Stimulated activated CD8-positive, alpha-beta memory T cell treated with anti-CD3 and anti-CD28 coated beads, Interleukin-7, amount 100 ng/mL, for 1 hour (primary cell): ENCODE data around the gene MTO1.
"Not testable (repeated sequence)": the region's sequence is repeated elsewhere in the genome, so short reads cannot be mapped to it uniquely, and the experiment has no call there.

ENCODE experiments used
- DNase-seq, 2 donors: peaks; one replicate each; pipeline ENCODE4 v3.0.0-alpha.2; 2020; ENCODE audit warnings: low read depth in 2 of 2

The MTO1 gene, protein sequence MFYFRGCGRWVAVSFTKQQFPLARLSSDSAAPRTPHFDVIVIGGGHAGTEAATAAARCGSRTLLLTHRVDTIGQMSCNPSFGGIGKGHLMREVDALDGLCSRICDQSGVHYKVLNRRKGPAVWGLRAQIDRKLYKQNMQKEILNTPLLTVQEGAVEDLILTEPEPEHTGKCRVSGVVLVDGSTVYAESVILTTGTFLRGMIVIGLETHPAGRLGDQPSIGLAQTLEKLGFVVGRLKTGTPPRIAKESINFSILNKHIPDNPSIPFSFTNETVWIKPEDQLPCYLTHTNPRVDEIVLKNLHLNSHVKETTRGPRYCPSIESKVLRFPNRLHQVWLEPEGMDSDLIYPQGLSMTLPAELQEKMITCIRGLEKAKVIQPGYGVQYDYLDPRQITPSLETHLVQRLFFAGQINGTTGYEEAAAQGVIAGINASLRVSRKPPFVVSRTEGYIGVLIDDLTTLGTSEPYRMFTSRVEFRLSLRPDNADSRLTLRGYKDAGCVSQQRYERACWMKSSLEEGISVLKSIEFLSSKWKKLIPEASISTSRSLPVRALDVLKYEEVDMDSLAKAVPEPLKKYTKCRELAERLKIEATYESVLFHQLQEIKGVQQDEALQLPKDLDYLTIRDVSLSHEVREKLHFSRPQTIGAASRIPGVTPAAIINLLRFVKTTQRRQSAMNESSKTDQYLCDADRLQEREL

DNA sequence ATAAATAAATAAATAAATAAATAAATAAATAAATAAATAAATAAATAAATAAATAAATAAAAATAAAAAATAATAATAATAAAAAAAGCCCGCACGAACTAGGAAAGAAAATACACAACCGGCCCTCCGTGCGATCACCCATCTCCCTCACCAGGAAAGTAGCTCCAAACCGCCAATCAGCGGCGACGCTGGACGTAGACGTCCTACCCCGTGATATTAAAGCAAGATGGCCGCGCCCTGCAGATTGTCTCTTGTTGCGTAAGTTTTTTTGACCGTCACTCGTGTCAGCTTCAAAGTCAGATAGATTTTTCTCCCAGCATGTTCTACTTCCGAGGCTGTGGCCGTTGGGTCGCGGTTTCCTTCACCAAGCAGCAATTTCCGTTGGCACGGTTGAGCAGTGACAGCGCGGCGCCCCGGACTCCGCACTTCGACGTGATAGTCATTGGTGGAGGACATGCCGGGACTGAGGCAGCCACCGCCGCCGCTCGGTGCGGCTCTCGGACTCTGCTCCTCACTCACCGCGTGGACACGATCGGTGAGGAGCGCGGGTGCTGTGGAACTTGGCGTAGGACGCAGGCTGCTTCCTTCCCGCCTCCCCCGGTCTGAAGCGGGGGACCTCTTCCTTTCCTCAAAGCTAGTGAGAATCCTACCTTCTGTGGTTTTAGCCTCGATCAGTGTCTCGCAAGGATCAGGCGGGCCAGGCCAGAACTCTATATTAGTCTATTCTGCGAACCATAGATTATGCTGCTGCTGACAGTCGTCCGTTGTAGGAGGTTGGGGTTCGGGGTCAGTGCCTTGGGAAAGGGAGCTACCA is at the start of gene MTO1:
Gene MTO1 (plus strand): TSS at position 201 of the 814 bp plus-strand sequence. CDS start 118 bp downstream, at position 319.
- peak; percentile 61 to 64 for DNase-seq

DNA sequence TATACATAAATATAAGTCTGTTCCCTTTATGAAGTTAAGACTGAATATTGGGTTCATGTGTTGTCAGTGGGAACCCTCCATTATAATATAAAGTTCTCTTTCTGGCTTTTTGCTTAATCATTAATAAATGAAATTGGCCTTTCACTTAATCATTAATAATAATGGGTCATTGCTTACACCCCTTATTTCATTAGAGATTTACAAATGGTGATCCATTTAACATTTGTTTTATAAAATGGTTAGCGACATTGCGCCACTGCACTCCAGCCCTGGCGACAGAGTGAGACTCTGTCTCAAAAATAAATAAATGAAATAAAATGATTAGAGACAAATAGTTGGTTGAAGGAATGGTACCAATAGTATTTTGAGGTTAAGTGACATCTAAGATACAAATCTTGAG is 48.4 kb upstream of the MTO1 start:
- no peak for DNase-seq

DNA sequence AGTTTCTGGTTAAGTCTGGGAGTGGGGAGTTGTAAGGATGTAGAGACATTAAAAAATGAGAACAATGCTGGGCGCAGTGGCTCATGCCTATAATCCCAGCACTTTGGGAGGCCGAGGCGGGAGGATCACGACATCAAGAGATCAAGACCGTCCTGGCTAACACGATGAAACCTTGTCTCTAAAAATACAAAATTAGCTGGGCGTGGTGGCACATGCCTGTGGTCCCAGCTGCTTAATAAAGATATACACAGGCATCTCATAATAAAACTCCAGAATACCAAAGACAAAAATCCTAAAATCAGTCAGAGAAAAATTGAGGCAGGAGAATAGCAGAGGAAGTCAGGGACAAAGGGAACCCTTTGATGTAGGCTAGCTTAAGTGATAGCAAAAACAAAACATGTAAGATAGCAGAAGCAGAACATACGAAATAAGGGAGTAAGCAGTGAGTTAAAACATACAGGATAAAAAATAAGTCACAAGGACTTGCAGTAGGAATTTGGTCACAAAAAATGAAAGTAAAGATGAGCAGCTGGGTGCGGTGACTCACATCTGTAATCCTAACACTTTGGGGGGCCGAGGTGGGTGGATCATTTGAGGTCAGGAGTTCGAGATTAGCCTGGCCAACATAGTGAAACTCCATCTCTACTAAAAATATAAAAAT is 43.3 kb upstream of the MTO1 start:
- no peak for DNase-seq

DNA sequence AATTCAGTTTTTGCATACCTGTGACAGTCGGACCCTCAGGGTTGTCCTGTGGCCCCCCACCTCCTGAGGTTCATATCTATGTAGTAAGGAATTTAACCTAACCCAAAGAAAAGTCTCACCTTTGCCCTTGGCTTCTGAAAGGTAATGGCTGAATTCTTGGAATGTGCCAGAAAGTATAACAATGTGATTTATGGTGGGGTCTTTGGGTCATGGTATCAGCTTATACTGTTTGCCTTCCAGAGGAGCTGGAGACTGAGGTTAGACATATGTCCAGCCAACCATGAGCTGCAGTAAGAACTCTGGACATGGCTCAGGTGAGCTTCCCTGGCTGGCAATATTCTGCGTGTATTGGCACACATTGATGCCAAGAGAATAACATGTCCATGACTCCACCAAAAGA is 40.0 kb upstream of the MTO1 start:
- no peak for DNase-seq

DNA sequence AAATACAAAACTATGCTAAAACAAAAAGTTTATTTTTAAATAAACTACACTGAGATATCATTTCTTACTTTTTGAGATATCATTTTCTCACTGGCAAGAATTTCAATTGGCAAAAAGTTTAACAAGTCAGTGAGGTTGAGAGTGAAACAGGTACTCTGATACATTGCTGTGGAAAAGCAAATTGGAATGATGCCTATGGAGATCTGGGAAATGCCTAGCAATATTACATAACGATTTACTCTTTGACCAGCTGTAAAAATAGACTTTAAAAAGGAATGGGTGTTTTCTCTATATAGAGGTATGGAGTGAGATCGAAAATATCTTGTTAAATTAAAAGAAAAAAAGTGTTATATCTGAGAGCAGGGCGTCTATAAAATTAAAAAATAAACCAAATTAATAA is 26.3 kb upstream of the MTO1 start:
- no peak for DNase-seq

DNA sequence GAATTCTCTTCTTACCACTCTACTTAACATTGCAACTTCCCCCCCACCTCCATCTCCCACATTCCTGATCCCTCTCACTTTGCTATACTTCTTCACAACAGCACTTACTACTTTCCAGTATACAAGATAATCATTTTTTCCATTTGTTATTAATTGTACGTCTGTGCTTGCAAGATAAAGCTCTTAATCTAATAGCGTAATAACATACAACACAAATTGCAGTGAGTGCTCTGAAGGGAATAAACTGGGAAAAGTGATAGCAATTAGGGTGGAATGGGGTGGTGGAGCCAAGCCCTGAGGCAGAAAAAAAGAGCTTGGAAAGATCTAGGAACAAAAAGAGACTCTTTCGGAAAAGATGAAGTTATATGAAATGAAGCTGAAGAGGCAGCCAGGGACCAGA is 18.0 kb upstream of the MTO1 start:
- DNase-seq: no peak

DNA sequence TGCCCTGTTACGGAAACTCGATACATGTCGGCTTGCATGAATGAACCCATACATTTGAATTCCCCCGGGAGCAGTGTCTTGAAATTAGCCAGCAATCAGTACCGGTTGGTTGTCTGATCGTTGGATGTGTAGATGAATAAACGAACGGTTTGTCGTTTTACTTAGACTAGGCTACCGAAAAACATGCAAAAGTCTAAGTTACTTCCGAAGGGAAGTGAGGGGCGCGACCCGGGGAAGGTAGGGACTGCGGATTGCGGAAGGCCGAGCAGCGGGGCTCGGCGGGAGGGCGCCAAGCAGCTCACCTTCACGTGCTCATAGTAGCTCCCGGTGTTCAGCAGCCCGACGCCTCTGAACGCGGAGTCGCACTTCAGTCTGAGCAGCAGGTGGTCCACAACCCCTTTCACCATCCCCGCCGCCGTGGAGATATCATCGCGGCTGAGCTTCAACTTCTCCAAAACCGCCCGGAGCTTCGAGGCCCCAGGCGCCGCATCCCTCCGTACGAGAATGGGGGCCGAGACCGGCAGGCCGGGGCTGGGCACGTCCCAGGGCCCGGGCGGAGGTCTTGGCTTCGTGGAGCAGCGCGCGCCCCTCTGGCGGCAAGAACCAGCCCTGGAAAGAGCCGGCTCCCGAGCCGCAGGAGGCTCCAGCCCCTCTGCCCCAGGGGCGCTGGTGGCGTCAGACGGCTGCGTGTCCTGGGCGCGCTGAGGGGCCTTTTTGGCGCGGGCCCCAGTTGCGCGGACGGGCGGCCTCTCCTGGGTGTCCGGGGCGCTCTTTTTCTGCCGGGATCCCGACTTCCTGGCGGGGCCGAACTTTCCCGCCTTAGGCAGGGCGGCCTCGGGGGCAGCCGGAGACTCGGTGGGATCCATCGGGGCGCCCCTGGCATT is 10.1 kb upstream of the MTO1 start:
- peak in 1 of 2 donors; percentile 12 for DNase-seq

DNA sequence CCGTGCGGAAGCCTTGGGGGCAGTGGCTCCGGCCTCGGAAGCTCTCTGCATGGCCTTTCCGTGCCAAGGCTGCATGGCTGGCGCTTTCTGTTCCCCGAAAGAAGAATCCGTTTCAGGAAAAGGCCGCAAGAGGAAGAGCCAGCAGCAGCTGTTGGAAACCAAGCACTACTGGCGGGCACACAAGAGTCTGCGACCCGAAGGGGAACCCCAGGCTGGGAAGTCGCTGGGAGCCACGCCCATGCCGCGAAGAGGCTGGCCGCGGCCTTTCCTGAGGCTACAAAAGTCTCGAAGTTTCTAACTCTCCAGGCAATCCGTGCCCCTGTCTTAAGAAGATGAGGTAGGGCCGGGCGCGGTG is 9.5 kb upstream of the MTO1 start, which contains the start of gene CGAS:
Gene CGAS (minus strand): TSS at position 191 of the 355 bp plus-strand sequence. CDS start 116 bp downstream, at position 75.
- peak; percentile 62 for DNase-seq

DNA sequence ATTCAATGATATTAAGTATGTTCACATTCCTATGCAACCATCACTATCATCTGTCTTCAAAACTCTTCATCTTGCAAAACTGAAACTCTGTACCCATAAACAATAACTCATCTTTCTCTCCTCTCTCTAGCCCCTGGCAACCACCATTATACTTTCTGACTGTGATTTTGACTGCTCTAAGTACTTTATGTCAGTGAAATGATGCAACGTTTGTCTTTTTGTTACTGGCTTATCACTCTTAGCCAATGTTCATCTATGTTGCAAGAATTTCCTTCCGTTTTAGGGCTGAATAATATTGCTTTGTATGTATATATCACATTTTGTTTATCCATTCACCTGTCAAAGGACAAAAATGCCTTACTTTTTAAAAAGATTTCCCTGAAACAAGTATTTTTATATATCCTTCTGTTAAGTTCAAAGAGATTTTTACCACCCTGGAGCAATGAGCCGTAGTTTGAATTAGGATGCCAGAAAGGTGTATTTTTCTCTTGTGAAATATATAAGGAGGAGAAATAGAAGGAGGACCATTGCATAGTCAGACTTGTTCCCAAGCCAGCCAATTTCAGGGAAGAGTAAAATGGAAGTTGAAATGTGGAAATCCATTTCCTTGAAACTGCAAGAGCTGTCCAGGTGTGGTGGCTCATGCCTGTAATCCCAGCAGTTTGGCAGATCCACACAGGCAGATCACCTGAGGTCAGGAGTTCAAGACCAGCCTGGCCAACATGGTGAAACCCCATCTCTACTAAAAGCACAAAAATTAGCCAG is 5.5 kb upstream of the MTO1 start:
- no peak for DNase-seq

DNA sequence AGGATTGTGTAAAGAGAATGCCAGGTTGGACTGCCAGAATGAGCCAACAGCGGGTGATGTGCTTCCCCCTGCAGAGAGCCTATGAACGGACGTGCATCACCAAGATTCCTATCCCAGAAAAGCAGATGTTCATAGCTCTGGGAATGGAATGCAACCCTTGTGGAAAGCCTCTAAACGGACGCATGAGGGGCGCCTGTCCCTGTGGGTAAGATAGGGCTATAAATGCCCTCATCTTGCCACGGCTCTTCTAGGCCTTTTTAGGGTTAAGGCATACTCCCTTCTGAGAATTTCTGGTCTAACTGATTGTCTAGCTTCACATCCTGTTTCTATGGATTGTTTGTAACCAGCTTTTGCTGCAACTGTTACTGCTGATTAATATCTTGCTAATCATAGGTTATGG is 2.1 kb upstream of the MTO1 start:
- DNase-seq: not testable (repeated sequence)

DNA sequence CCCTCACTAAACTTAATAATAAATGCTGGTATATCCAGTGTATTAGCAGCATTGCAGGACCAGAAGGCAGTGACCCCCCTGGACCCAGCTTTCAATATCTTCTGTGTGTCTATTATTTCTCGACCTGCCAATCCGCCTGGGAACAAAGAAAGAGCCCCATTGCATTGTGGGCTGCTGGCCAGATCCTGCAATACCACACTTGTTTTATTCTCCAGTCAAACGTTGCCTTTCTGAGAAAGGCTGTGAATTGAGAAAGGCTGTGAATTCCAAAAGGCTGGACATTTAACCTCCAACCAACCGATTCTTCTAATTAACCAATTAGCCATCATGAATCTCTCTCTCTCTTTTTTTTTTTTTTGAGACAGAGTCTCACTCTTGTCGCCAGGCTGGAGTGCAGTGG is 1.5 kb upstream of the MTO1 start:
- DNase-seq: no peak

DNA sequence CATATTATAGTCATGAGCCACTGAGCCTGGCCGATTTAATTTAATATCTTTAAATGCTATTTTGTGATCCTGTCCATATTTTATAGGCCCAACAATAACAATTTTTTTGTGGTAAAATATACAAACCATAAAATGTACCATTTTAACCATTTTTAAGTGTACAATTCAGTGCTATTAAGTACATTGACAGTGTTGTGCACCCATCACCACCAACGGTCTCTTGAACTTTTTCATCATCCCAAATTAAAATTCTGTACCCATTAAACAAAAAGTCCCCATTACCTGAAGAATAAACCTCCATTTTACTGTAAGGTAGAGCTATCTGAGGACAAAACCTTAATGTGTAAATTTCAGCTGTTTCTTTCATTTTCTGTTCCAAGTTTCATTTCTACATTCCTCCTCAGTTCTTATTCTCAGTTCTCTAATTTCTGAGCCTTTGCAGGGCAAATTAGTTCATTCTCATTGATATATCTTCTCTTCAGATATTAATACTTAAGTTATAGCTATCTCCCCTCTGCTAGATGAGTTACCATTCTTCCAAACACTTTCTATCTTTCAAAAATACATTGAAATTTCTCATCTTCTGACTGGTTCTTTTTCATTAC is 10.3 kb downstream of the MTO1 start:
- DNase-seq: no peak

DNA sequence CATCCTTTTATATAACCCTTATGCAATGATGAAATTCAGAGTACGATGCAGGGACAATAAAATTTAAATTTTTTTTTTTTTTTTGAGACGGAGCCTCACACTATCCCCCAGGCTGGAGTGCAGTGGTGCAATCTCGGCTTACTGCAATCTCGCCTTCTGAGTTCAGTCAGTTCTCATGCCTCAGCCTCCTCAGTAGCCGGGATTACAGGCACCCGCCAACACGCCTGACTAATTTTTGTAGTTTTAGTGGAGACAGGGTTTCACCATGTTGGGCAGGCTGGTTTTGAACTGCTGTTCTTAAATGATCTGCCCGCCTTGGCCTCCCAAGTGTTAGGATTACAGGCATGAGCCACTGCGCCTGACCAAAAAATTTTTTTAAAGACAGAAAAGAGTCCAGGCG is 15.2 kb downstream of the MTO1 start:
- DNase-seq: no peak

DNA sequence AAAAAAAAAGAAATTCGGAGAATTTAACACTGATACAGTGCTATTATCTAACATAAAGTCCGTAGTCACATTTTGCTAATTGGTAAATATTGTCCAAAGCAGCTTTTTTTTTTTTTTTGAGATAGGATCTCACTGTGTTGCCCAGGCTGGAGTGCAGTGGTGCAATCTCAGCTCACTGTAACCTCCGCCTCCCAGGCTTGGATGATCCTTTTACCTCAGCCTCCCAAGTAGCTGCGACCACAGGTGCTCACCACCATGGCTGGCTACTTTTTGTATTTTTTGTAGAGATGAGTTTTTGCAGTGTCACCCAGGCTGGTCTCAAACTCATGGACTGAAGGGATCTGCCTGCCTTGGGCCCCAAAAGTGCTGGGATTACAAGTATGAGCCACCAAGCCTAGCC is 15.9 kb downstream of the MTO1 start:
- DNase-seq: no peak

DNA sequence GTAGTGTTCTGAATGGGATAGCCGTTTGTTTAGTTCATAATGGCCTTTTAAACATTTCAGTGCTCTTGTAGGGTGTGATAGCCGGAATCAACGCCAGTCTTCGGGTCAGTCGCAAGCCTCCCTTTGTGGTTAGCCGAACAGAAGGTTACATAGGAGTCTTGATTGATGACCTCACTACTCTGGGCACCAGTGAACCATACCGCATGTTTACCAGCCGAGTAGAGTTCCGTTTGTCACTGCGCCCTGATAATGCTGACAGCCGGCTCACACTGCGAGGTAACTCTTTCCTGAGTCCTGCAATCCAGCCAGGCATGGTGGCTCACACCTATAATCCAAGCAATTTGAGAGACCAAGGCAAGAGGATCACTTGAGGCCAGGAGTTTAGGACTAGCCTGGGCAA is 20.4 kb downstream of the MTO1 start:
- no peak for DNase-seq

DNA sequence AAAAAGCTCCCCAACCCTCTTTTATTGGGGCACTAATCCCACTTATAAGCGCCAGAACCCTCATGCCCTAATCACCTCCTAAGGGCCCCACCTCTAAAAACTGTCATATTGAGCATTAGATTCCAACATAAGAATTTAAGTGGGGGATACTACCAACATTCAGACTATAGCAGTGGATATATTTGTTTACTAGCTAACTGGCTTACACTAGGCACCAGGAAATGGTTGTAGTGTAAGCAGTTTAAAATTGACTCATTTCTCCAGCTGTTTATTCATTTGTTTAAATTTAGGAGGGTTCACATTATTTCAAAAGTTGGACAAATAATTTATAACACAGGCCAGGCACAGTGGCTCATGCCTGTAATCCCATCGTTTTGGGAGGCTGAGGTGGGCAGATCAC is 22.9 kb downstream of the MTO1 start:
- DNase-seq: no peak

DNA sequence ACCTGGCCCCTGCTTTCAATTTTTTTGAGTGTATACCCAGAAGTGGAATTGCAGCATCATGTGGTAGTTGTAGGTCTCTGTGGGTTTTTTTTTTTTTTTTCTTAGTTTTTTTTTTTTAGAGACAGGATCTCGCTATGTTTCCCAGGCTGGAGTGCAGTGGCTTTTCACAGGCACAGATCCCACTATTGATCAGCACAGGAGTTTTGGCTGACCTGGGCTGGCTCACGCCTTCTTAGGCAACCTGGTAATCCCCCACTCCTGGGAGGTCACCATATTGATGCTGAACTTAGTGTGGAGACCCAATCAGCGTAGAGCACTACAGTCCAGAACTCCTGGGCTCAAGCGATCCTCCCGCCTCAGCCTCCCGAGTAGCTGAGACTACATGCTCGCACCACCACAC is 25.9 kb downstream of the MTO1 start:
- no peak for DNase-seq

DNA sequence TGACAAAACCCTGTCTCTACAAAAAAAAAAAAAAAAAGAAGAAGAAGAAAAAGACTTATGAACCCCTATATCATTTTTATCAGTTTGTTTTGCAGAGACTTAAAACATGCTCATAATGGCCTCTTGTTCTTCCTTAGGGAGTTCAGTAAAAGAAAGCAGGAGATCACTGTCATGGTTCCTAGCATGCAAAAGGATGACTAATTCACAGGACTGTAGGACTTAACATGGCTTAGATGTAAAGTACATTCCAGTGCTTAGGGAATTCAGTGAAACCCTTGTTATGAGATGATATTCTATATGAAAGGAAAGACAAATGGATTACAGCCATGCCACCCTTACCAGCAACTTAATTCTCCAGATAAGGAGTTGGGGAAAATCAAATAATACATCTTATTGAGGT is 29.8 kb downstream of the MTO1 start:
- no peak for DNase-seq

DNA sequence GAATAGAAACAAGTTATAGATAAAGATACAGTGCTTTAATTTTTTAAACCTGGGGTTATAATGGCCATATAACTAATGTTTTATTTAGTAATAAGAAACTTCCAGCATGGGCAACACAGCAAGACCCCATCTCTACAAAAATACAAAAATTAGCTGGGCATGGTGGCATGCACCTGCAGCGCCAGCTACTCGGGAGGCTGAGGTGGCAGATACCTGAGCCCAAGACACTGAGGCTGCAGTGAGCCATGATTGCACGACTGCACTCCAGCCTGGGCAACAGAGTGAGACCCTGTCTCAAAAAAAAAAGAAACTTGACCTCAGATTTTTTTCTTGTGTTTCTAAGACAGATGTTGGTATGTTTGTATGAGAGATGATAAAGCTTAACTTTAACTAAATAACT is 36.4 kb downstream of the MTO1 start:
- DNase-seq: no peak
